ENCODE measurements around the gene TMIE. TPM values are rescaled to one million over a fixed set of nuclear protein-coding genes. Genes with fewer than 3 reads are reported as not detected.

TMIE gene
- total RNA-seq, 1 experiment from 2014 or later, result not detected

DNA sequence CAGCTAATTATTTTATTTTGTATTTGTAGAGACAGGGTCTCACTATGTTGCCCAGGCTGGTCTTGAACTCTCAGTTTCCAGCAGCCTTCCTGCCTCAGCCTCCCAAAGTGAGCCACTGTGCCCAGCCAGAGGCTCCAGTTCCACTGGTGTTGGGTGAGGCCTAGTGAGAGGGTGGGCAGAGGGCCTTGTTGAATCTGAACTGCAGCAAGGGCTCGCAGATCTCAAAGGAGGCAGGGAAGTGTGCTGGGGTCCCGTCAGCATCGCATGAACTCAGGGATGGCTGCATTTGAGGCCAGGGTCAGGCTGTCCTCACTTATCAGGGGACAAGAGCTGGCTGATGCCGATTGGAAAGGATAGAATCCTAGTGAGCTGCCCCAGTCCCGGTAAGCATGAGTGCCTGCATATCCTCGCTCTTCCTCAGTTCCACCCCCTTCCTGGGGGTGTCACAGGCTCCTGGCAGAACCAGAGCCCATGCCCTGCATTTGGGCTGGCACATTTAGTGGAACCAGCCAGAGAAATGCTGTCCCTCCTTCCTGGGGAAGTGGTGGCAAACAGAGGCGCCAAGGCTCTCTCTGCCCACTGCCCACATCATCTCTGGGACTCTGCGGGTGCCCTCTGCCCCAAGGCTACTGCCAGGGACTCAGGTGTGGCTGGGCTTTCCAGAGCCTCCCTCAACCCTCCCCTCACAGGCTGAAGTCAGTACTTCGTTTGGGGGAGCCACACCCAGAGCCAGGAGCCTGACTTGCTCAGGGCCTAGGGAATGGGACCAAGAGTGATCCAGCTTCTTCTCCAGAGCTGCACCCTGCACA lies 31.8 kb upstream of the TMIE start:
- DNase-seq (ENCODE audit: low spot score), result no peak

DNA sequence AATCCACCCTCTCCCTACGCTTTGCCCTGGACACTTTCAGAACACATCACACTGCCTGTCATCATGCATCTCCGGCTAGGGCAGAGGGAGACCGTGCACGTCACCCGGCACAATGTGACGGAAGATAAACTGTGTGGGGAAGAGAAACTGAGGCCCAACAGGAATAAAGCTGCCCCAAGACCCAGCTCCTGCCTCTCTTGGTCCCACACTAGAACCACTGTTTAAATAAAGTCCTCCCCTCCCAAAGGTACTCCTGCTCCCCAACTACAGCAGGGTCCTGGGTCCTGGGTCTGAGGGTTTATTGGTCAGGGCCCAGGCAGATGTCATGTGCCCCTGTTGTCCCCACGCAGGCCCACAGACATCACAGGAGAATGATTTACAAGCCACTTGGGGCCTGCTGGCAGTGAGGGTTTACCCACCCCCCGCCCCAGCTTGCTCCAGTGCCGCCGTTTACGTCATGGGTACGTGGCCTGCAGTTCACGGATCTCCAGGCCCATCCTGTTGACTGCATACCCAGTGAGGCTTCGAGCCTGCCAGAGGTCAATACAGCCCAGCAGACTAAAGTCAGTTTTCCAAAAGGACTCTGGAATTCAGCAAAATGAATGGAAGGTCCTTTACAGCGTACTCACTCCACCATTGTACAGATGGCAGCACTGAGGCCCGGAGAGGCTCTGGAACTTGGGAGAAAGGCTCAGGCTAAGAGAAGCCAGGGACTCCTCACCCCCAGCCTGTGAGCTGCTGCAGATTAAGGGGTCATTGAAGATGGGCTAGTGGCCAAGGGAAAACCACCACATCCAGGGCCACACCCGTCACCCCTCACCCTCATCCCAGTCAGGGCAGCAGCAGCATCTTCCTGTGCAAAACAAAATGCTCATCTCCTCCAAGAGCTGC lies 30.9 kb upstream of the TMIE start:
- no peak for DNase-seq (ENCODE audit: low spot score)

- DNase-seq (ENCODE audit: low spot score), result no peak
Measured at GRCh38 chr3:46670891-46671427, 30.2 kb upstream of the TMIE start.

DNA sequence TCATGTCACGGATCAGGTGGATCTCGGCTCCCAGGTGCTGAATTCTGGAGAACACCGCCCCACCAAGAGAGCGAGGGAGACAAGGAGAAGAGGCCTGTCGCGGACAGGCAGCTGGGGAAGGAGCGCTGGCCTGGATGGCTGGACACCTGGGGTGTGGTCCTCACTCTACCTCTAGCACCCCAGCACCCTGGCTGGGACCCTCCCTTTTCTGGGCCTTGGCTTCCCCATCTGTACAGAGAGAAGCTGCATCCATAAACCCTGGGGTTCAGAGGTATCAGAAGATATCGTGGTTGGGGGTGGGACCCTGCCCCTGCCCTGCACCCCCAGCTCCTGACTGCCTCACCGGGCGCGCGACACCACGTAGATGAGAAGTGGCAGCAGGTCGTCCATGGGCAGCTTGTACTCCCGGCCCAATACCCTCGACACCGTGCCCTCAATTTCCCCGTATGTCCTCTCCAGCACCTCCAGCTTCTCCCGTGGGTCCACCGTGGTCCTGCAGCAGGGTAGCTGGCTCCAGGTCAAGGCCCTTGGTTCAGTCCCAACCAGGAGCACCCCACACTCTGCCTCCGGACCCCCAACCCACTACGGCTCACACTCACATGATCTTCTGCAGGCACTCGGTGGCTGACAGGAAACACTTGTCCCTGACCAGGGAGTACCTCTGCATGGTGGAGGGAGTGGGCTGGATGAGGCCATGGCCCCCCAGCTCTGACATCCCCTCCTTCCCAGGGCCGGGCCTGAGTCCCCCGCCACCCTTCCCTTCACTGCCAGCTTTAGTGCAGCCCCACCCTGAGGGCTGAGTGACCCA lies 29.4 kb upstream of the TMIE start:
- no peak for DNase-seq (ENCODE audit: low spot score)

- DNase-seq (ENCODE audit: low spot score), result no peak
Measured at GRCh38 chr3:46672349-46672695, 28.9 kb upstream of the TMIE start.

DNA sequence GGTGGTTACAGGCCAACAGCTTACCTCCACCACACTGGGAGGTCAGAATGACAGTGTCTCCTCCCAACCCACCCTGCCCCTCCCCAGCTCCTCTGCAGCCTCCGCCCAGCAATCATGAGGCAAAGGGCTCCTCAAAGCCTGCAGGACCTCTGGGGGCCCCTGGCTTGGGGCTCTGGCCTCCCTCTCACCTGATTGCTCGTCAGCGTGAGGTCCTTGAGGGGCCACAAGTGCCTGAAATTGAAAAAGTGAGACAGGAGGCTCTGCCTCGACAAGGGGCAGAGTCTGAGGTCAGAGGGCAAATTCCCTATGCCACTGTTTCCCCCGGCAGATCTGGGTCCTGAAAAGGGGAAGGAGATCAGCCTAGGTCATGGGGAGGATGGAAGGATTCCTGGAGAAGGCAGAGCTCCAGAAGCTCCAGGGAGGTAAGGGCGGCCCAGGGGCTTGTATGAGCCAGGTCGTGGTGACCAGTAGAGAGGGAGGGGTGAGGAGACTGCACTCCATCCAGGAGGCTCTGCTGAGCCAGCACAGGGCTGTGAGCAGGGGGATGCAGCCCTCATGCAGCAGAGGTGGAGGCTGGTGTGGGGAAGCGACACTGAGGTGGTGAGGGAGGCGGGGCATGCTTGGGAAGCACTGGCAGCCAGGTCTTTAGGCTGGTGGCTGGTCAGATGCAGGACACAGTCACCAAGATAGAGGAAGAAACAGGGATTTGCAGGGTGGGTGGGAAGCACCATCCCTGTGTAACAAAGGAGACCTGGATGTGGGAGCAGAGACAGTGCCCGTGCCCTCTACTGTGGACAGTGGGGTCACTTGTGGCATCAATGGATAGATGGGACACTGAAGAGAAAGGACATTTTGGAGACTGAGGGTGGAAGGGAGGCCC lies 27.8 kb upstream of the TMIE start:
- no peak for DNase-seq (ENCODE audit: low spot score)

DNA sequence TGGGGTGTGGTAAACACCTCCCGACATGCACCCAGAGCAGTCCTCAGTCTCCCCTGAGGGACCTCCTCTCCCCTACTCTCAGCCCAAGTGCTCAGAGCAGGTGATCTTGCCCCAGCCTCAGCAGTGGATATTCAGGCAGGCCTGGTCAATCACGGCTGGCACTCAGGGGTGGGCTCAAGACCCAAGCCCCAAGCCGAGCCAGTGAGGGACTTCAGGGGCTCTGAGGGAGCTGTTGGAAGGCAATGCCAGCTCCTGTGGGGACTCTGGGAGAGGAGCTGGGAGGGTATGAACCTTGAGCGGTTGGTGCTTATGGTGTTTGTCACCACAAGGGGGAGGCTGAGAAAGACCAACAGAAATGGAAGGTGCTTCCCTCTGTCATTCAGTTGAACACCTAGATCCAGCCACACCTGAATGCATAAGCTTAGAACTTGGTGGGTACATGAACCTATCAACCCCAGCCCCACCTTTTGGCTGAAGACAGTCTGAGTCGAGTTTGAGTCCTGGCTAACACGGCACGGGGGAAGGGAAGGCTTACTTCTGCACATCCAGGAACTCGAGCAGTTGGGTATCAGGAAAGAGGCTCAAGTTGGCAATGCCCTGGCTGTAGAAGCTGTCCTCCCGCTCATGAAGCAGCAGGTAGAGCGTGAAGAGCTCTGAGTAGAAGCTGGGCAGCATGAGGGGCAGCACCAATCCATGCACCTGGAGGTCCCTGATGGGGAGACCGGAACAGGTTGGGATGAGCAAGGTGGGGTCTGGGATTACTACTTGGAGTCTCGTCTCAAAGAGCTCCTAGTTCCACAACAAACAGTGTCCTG lies 27.0 kb upstream of the TMIE start:
- DNase-seq (ENCODE audit: low spot score), result no peak

- DNase-seq (ENCODE audit: low spot score), result no peak
Measured at GRCh38 chr3:46675426-46675825, 25.8 kb upstream of the TMIE start.

DNA sequence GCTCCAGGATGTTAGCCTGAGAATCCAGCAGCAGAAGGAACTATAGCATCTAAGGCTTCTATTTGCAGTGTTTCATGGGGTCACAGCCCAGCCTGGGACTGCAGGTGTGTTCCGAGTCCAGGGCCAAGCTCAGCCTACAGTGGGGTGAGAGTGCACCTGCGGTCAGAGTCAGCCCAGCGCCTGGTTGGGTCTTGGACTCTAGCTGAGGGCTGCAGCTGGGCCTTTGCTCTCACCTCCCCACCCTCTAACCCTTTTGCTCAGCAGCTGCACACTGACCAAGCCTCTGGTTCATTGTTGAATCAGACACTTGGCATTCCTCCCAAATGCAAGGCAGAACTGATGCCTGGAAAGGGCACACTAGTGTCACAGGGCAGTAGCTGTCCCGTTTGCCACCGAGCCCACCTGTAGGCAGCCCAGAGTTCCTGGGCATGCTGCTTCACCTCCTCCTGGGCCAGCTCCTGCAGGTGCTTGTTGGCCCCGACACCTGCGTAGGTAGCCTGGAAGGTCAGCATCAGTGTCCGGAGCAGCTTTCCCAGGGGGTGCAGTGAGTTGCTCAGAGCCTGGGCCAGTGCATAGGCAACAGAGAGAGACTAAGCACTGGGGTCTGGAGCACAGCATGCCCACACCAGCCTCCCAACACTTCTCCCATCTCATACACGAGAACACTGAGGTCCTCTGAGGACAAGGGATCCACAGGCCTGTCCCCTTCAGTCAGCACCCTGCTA lies 25.2 kb upstream of the TMIE start:
- DNase-seq (ENCODE audit: low spot score), result no peak

GRCh38 chr3:46676601-46677410 lies 24.4 kb upstream of the TMIE start:
- DNase-seq (ENCODE audit: low spot score), result no peak

GRCh38 chr3:46677411-46677726 lies 23.8 kb upstream of the TMIE start:
- no peak for DNase-seq (ENCODE audit: low spot score)

DNA sequence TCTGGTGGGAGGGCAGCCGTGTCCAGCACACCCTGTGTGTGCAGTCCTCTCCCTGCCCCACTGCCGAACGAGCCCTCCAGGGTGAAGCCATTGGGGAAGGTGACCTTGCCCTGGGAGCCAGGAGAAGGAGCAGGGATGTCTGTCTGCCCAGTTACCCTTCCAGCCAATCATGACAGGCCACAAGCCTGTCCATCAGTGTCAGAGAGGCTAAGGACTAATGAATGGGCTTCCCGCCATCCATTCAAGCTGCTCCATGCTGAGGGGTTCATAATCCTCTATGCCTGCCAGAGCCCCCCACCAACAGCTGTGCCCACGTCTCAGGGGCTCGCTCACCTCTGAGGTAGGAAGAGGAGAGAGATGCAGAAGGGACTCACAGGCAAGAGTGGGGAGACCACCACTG lies 22.9 kb upstream of the TMIE start:
- no peak for DNase-seq (ENCODE audit: low spot score)

GRCh38 chr3:46679681-46680080 lies 21.5 kb upstream of the TMIE start:
- DNase-seq (ENCODE audit: low spot score), result no peak

DNA sequence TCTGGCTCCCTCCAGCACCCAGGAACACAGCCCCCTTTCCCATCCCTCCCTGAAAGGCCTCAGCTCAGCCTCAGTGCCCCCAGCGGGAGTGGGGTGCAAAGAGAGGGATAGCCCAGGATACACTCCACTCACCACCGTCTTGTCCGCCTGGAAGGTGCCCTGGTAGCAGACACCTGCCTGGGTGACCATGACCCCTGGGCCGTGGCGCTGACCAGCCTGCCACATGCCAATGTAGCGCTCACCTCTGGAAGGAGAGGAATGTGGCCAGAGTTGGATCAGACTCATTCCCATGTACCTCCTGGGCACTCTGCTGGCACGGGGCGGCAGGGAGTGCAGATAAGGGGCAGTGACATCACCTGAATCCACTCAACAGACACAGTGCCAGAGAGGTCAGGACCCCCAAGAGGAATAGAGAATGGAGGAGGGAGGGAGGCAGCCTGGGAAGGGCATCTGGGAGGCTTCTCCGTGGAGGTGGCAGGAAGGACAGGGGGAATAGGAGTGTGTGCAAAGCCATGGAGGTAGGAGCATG lies 20.8 kb upstream of the TMIE start:
- DNase-seq (ENCODE audit: low spot score), result no peak

DNA sequence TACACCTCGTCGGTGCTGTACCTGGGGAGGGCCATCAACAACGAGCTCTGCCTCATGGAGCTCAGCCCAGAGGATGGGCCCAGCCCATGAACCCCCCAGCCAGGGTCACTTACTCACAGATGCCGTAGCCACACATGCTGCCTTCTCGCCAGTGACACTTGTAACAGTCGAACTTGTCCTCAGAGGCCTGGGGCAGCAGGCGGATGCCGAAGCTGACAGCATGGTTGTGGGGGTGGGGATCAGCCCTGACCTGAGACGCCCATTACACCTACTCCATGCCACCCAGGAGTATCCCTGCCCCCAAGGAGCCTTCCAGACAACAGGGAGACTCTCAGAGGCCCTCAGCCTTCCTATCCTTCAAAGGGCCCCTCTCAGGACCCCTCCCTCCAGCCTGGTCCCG lies 19.8 kb upstream of the TMIE start:
- no peak for DNase-seq (ENCODE audit: low spot score)

- DNase-seq (ENCODE audit: low spot score), result no peak
Measured at GRCh38 chr3:46681856-46682540, 19.2 kb upstream of the TMIE start.

GRCh38 chr3:46682974-46683373 lies 18.2 kb upstream of the TMIE start:
- DNase-seq (ENCODE audit: low spot score), result no peak

DNA sequence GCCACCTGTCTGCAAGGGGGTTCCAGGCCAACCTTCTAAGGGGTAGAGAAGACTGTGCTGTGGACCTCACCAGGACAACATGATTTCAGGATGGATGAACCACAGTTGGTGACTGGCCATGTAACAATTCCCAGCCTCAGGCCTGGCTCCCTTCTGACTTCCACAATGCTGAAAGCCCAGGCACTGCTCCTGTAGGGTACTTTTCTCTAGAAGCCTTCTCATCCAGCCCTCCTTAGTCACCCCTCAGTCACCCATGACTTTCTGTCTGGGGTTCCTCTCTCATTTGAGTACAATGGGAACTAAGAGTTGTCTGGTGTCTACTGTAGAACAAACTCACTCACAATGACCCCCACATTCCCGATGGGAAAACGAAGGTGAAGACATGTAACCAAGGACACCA lies 16.3 kb upstream of the TMIE start:
- no peak for DNase-seq (ENCODE audit: low spot score)

All from A172 (cell line).